GM19324 (cell line): Measurements from ENCODE around the gene COL20A1.

Source experiments
- ATAC-seq: cut with Tn5 transposase; IDR thresholded peaks from one replicate; pipeline ENCODE4 v1.9.1; 2021; ENCODE audit warnings: mild to moderate bottlenecking, moderate library complexity; ENCODE audit not compliant: unreplicated experiment, low FRiP score

Gene COL20A1

GRCh38 chr20:63289311-63290135 lies 3.5 kb upstream of the COL20A1 start:
- ATAC-seq = no peak

DNA sequence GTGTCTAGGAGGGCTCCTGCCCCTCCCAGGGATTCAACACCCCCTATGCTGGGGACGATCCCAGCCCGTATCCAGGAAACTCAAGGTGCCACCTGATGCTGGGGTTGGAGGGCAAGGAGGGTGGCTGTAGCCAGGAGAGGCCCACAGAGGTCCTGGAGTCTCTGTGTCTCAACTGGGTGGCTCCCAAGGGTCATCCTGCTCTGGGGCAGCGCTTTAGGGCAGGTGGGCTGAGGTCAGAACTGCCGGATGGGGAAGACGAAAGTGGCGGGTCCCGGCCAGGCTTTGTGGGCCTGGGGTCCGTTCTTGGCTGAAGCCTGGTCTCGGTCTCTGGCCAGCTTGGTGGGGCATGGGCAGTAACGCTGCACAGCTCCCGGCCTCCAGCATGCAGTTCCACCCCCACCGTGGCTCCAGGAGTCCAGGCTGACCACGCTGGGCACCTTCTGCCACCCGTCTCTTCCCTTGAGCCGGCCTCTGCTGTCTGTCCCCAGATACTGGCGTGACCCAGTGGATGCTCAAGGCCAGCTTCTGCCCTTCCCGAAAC lies 2.8 kb upstream of the COL20A1 start:
- ATAC-seq = no peak

DNA sequence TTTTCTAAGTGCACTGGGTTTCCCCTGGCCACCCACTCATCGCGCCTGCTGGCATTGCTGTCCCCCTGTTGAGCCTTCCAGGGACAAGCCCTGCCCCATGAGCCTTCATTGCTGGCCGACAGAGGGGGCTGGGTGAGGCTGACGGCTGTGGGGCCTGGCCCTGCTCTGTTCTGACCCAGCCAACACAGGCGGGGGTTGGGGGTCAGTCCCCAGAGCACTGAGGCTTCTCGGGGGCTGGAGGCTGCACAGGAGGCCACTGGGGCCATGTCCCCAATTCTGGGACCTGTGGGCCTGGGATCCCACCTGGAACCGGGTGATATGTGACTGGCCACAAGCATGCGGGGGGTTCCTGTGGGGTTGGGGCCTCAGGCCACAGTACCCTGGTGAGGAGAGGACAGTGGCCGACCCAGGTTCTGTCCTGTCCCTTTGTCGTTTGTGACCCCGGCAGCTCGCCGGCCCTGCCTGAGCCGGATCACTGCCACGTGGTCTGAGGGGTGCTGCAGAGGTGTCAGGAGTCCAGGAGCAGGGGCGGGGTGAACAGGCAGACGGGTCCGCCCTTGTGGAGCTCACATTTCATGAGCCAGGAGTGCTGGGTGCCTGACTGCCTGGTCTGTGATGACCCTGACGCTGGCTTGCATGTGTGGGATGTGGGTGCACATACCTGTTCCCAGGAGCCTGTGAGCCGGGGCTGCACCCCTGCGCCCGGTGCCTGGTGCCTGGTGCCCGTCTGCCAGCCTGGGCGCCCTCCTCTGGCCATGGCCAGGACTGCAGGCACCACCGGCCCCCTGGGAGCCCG lies 2.1 kb upstream of the COL20A1 start:
- no peak for ATAC-seq

DNA sequence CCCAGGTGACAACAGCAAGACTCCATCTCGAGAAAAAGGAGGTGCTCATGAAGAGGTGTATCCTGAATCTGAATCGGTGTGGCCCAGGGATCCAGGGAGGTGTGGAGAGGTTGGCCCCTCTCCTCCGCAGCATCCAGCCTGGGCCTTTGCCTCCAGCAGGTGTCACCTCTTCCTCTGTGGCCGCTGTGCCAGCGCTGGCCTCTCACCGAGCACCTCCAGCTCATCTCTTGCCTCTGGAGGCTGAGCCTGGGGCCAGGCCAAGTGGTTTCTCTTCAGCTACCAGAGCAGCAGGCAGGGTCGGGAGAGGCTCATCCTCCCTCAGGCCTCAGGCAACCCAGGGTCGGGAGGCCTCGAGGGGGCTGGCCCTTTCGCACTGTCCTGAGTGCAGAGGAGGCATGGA lies 1.2 kb upstream of the COL20A1 start:
- ATAC-seq = no peak

DNA sequence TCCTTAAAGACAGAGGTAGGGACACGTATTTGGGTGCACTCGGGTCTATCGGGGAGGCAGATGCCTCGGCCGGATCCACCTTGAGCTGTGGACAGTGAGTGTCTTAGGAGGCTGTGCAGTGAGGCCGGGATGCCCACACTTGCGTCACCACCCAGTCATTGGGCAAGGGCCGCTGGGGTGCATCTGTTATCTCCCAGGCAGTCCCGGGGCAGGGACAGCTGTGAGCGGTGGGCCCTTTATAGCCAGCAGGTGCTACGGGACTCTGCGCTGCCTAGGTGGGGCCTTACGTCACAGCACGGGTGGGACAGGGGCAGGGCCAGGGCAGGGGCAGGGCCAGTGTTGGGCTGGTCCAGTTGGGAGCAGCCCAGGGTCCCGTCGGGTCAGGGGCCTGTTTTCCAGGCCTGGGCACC lies 689 bp upstream of the COL20A1 start:
- no peak for ATAC-seq

DNA sequence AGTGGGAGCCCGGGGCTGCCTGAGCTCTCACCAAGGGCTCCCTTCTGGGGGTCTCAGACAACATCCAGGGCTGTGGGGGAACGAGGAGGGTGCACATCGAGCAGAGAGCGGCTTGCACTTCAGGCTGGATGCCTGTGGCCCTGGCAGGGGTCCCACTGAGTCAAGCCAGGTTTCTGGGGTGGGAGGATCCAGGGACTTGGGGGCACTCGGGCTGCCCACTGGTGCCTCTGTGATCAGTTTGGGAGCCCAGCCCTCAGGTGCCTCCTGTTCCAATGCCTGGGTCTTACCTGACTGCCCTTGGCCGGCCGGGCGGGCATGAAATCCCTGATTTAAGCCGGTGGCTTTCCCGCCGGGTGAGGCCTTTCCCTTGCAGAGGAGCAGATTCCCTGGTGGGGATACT lies 470 bp downstream of the COL20A1 start:
- ATAC-seq = no peak

DNA sequence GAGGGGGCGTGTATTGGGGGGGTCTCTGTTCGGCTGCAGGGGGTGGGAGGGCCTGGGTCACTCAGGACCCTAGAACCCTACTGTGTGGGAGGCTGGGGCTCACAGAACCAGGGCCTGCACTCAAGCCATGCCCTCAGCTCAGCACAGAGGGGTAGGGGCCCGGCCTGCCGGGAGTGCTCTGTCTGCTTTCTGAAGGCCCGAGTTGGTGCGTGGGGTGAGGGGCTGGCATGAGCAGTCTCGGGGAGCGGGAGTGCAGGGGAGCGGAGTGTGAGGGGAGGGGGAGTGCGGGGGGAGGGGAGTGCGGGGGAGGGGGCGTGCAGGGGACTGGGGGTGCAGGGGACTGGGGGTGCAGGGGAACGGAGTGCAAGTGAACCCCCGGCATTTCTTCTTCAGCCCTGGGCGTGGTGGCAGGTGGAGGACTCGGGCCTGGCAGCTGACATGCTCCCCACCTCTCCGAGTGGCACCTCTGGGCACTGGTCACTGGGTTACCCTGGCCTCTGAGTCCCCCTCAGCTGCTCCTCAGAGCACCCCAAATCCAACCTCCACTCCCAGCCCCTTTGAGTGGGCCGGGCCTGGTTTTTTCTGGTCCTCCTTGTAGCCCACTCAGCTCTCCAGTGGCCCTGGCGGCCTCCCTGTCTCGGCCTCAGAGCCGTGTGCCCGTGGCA lies 1.0 kb downstream of the COL20A1 start:
- no peak for ATAC-seq

DNA sequence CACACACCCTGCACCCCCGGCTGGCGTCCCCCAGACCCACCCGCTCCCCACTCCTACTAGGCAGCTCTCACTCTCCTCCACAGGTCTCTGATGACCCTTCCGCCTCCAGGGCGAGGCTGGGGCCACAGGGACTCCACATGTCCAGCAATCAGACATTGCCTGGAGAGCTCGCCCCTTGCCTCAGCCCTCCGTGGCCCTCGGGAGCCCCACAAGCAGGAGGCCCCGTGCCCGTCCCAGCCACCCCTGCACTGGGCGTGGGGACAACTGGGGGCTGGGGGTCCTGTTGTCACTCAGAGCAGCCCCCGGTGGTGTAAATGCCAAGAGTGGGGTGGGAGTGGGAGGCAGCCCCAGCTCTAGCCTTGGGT lies 1.5 kb downstream of the COL20A1 start:
- no peak for ATAC-seq

- ATAC-seq = no peak
These were observed 2.0 kb downstream of the COL20A1 start for GRCh38 chr20:63295018-63295417.

- ATAC-seq = no peak
These were observed 2.4 kb downstream of the COL20A1 start for GRCh38 chr20:63295422-63295821.

GRCh38 chr20:63295846-63296245 lies 2.9 kb downstream of the COL20A1 start:
- ATAC-seq = no peak

DNA sequence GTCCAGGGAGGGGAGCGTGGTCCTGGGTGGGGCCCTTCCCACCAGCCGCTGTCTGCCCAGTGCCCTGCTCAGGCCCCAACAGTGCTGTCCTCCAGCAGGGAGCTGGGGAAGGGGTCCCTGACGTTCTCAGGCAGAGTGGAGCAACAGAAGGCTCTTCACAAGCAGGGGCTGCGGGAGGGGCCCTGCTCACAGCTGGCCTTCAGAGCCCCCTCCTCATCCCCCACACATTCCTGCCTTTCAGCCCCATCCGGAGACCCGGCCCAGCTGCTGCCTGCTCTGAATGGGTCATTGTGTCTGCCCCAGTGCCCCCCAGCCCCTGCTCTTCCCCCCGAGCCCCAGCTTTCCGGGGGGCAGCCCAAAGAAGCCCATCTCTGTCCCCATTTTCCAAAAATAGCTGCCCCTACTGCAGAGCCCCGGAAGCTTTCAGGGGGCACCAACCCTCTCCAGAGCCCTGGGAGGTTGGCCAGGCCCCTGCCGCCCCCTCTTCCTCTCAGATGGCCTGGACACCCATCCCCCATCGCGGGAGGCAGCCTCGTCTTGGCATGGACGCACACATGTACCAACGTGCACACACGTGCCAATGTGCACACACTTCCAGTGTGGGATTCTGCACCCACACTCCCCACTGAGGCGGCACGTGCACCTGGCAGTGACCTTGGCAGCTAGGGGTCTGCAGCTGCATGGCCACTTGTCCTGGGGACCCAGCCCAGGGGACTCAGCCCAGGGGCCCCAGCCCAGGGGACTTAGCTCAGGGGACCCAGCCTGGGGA lies 3.7 kb downstream of the COL20A1 start:
- ATAC-seq = no peak

DNA sequence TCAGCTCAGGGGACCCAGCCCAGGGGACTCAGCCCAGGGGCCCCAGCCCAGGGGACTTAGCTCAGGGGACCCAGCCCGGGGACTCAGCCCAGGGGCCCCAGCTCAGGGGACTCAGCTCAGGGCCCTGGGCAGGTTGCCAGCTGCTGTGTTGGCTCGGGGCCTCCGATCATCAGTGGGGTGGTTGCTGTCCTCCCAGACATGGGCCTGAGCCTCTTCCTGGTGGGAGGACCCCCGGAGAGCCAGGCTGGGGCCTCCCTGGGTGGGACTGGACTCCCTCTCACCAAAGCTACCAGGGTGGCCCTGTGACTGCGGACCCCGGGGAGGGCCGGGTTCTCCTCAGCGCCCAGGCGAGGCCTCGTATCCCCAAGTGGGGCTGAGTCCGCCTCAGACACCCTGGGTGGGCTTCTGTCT lies 4.4 kb downstream of the COL20A1 start:
- ATAC-seq = no peak

- ATAC-seq = no peak
These were observed 5.0 kb downstream of the COL20A1 start for GRCh38 chr20:63297796-63298572.

DNA sequence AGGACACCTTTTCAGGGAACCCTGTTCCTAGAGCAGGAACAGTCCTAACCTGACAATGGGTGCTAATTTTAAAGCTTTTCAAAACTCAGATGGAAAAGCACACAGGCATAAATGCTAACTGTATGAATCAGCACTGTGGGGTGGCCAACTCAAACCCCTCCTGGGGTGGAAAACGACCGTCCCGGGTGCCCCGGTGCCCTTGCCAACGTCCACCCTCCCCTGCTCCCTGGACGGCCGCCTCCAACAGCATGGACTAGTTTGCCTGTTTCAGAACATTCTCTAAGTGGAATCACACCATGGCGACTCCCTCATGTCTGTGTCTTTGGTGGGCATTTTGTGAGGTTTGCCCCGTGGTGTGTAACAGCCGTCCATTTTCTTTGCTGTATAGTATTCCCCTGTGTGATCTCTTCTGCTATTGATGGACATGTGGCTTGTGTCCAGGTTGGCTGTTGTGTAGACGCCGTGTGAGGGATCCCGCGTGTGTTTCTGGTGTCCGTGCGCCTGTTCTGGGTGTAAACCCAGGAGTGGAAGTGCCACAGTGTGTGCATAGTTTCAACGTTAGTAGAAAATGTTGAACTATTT lies 5.8 kb downstream of the COL20A1 start:
- no peak for ATAC-seq

- ATAC-seq = no peak
These were observed 8.7 kb downstream of the COL20A1 start for GRCh38 chr20:63301671-63302070.

- no peak for ATAC-seq
These were observed 10.2 kb downstream of the COL20A1 start for GRCh38 chr20:63303095-63303666.

DNA sequence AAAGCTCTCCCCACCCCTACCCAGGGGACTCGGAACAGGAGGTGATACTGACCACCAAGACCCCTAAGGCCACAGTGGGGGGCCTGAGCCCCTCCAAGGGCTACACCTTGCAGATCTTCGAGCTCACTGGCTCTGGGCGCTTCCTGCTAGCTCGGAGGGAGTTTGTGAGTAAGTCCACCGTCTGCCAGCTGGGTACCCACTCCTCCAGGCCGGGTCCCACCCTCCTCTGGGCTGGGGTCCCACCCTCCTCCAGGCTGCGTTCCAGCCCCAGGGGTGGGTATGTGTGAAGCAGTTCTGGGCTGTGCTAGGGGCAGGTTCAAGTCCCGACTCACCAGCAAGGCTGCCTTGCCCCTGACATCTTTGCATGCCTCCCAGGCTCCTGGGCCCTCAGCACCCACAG lies 12.4 kb downstream of the COL20A1 start:
- no peak for ATAC-seq
